Measurements from ENCODE around the gene ITPR3.
A peak's percentile ranks its signal among the peaks of the same experiment; 100 is the strongest.

Gene ITPR3

DNA sequence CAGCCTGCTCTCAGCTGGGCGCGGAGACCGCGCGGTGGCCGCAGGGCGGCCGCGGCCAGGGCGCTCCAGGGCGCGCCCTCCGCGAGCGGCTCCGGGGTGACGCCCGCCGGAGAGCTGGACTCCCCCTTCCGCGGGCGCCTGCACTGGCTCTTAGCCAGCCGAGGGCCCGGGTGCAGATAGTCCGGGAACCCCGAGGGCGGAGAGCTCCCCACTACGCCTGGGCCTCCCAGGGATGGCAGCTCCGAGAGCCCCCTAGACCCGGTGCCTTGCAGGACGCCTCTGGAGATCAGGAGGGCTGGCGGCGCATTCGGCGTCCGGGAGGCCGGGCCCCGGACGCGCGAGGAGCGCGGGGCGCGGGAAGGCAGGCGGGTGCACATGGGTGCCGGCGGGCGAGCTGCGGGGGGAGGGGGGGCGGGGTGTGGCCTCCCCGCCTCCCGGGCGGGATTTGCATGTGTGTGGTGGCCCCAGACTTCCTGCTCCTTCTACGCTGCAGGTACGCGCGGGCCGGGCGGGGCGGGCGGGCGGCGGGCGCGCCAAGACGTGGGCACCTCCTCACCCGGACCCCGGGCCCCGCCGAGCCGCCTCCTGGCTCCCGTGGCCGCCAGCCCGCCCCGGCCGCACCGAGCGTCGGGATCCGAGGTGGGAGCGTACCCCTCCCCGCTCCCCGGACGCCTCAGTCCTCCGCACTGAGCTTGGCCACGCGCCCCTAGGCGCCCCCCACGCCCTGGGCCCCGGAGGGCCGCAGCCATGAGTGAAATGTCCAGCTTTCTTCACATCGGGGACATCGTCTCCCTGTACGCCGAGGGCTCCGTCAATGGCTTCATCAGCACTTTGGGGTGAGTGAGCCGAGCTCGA is at the start of gene ITPR3:
ITPR3 (plus strand) TSS at position 467 of the 855 bp plus-strand sequence; CDS start at position 748, 281 bp downstream.
- no peak for DNase-seq (ENCODE audit: low read depth)

DNA sequence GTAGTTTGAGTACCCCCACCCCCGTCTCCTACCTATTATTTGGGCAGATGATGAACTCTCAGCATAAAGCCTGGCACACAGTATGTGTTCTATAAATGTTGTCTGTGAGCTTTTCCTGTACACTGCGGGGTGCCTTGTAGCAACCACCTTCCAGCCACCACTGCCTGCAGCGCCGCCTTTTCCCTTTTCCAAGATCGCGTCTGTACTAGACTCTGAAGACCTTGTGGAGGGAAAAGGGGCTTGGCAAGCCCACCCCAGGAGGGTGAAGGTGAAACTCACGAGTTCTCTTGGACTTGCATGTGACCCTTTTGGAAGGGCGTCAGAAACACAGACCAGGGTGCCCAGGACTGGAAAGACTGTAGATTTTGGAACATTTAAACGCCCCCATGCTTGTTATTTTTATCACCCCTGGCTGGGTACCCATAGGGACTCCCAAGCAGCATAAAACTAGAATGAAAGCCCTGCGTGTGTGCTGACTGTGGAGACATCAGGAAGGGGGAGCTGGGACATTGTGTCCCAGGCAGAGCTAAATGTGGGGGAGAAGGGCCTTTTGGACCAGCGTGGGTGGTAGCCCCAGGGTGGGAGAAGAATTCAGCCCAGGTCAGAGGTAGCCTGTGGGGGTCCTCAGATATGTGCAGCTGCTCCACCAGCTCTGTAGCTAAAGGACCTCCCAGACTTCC is 49.3 kb upstream of the ITPR3 start:
- DNase-seq (ENCODE audit: low read depth): no peak

- no peak for DNase-seq (ENCODE audit: low read depth)
Measured at GRCh38 chr6:33575211-33575610, 45.9 kb upstream of the ITPR3 start.

GRCh38 chr6:33576668-33577067 is 44.5 kb upstream of the ITPR3 start:
- no peak for DNase-seq (ENCODE audit: low read depth)

GRCh38 chr6:33577106-33577535 is 44.0 kb upstream of the ITPR3 start:
- DNase-seq (ENCODE audit: low read depth): no peak

- no peak for DNase-seq (ENCODE audit: low read depth)
Measured at GRCh38 chr6:33577718-33578117, 43.4 kb upstream of the ITPR3 start.

DNA sequence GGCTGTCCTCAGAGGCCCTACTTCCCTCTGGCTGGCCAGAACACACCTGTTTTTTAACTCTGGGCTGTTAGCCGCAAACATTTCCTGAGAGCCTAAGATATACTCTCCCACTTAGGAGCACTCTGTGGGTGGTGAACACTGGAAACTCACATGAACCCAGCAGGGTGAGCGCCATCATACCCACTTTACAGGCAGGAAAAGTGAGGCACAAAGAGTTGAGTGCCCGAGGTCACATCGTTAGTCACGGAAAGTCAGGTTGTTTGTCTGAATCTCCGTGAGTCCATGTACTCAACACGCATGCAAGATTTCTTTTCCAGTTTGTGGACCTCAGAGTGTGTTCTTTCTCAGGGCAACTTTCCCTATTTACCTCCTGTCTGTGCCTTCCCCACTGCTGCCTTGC is 43.0 kb upstream of the ITPR3 start:
- no peak for DNase-seq (ENCODE audit: low read depth)

- DNase-seq (ENCODE audit: low read depth): no peak
Measured at GRCh38 chr6:33578588-33579011, 42.5 kb upstream of the ITPR3 start.

GRCh38 chr6:33579828-33580714 is 41.1 kb upstream of the ITPR3 start, which contains the start of gene BAK1:
Gene BAK1 (minus strand): TSS chr6:33580276. CDS start chr6:33577604, 2,672 bp downstream.
- DNase-seq (ENCODE audit: low read depth): peak; percentile 82

- no peak for DNase-seq (ENCODE audit: low read depth)
Measured at GRCh38 chr6:33581186-33581585, 39.9 kb upstream of the ITPR3 start.

- no peak for DNase-seq (ENCODE audit: low read depth)
Measured at GRCh38 chr6:33583591-33584155, 37.4 kb upstream of the ITPR3 start.

GRCh38 chr6:33584700-33585402 is 36.3 kb upstream of the ITPR3 start:
- no peak for DNase-seq (ENCODE audit: low read depth)

DNA sequence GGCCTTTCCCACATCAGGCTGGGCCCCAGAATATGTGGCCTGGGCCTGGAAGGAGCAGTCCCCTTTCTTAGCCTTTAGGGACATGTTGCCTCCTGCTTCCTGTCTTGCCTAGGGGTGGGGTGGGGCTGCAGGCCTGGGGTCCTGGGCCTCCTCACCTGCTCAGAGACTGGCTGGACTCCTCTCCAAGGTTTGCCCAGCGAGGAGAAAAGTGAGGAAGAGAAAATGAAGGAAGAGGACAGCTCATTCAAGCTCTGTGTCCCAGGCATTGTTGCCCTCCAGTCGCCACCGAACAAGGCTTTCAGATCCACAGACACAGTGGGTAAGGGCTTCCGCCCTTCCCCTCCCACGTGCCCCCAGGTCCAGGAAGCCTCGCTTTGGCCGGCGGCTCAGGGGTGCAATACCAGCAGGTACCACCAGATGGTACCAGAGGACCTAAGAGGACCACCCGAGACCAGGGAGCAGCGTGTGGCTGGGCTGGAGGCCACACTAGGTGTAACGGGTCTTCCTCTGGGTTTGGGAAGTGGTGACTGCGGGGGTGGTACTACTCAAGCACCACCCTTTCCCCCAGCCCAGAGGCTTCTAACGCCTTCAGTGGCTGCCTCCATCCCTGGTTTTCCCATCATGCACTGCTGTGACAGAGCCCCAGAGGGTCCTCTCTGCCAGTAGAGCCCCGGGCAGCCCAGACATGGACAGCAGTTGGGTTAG is 35.6 kb upstream of the ITPR3 start:
- peak; percentile 51 for DNase-seq (ENCODE audit: low read depth)

- no peak for DNase-seq (ENCODE audit: low read depth)
Measured at GRCh38 chr6:33586108-33586640, 34.9 kb upstream of the ITPR3 start.

DNA sequence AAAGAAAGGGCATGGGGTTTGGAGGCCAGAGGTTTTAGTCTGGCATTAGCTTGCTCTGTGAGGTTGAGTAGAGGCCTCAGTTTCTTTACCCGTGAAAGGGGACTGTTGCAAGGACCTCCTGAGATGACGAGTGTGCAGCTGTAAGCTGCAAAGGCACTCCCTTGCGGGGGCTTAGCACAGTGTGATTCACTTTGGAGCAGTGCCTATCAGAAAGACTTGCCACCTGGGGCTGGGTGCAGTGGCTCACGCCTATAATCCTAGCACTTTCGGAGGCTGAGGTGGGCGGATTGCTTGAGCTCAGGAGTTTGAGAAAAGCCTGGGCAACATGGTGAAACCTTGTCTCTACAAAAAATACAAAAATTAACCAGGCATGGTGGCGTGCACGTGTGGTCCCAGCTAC is 33.6 kb upstream of the ITPR3 start:
- DNase-seq (ENCODE audit: low read depth): no peak

DNA sequence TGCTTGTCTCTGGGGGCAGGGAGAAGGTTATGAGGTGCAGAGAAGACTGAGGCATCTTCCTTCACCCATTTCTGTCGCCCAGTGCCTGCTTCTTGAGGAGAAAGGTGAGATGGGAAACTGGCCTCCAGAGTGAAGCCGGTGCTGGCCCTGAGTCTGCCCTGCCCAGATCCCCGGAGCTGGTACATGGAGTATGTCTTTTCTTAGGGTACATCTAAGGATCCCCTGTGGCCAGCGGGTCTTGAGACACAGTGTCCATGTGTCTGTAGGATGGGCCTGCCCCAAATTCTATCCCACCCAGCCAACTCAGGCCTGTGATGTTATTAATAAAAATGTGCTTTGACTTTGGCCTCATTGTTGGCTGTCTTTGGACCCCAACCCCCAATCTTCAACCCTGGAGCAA is 32.2 kb upstream of the ITPR3 start:
- DNase-seq (ENCODE audit: low read depth): no peak

DNA sequence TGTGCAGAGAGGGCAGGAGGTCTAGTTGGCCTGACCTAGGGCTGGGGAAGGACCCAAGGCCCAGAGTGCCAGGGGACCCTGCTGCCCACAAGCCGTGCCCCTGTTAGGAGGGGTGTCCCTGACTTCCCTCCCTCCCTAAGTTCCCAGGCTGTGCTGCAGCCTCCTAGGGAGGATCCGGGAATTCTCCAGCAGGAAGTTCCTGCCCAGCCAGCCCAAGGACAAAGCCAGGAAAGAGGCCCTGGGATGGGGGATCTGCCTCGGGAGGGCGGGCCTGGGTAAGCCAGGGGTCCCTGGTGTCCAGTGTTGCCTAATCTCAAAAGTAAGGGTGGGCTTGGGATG is 31.8 kb upstream of the ITPR3 start:
- DNase-seq (ENCODE audit: low read depth): no peak

- DNase-seq (ENCODE audit: low read depth): peak; percentile 78
Measured at GRCh38 chr6:33589731-33590530, 31.2 kb upstream of the ITPR3 start.

DNA sequence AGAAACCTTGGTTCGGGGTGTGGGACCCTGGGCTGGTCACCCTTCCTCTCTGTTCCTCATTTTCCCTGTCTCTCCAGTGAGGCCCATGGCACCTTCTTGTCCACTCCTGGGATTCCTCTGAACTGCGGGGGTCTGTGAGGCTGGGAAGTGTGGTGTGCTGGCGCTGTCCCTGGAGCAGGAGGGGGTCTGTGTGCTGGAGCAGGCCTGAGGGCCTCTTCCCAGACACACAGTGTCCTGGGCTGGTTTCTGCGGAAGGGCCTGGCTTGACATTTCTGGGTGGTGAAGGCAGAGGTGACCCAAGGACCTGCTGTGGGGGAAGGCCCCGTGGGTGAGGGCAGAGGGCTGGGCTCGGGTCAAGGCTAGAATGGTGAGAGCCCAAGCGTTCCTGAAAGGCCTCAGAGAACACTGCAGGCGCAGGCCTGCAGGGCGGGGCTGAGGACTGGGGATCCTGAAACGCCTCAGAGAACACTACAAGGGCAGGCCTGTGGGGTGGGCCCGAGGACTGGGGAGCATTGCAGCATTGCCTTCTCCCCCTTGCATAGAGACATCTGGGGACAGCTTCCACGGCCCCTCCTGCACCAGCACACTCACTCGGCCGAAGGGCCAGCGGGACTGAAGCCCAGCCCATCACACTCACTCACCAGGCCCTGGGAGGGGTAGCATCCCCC is 30.5 kb upstream of the ITPR3 start:
- no peak for DNase-seq (ENCODE audit: low read depth)
